ENCODE results near the gene CYFIP1.

DNA sequence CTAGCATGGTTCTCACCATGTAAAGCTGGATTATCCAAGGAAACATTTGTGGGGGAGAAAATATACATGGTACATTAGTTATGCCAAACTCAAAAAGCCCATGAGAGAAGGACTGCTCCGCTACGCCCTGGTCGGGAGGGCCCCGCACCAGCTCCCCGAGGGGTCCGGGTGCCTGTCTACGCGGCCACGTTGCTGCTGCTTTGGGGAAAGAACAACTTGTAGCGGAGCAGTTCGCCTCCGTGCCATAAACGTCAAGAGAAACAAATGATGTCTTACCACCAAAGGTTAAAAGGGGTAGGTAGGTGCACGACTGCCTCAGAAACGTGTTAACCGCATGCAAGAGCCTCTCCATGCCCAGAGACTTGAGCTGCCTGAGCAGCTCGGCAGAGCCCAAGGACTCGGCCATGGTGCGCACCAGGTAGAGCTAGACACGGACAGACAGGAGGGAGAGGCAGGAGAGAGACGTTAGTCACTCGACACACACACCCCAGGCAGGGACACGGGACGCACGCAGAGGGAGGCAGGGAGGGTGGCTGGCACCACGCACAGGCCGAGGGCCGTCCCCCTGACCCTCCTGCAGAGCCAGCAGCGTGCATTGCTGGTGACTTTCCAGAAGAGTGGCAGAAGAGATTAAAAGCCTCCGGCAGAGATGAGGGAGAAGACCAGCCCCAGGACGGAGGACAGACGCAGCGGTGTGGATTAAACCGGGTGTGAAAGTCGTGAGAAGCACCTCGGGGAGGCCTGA is 63.4 kb downstream of the CYFIP1 start:
- TF ChIP-seq, protein P1, sequence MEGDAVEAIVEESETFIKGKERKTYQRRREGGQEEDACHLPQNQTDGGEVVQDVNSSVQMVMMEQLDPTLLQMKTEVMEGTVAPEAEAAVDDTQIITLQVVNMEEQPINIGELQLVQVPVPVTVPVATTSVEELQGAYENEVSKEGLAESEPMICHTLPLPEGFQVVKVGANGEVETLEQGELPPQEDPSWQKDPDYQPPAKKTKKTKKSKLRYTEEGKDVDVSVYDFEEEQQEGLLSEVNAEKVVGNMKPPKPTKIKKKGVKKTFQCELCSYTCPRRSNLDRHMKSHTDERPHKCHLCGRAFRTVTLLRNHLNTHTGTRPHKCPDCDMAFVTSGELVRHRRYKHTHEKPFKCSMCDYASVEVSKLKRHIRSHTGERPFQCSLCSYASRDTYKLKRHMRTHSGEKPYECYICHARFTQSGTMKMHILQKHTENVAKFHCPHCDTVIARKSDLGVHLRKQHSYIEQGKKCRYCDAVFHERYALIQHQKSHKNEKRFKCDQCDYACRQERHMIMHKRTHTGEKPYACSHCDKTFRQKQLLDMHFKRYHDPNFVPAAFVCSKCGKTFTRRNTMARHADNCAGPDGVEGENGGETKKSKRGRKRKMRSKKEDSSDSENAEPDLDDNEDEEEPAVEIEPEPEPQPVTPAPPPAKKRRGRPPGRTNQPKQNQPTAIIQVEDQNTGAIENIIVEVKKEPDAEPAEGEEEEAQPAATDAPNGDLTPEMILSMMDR (IDR thresholded peaks at IDR 0.05 in 8 of 11, conservative IDR thresholded peaks at IDR 0.05 in 3 of 11): no peak
- TF ChIP-seq POLR2A (IDR thresholded peaks at IDR 0.05) (no peak), POLR2AphosphoS5 (IDR thresholded peaks at IDR 0.05) (peak in 1 of 3 donors; percentile 23)

Measured in spleen (tissue), 7 donors.